NCI-H446 (cell line): ENCODE results near the gene LYL1.

Experiments used
- DNase-seq, 2 experiments: peaks; one replicate each; lab custom pipeline; 2025; lab: John Stamatoyannopoulos, UW

The LYL1 gene

DNA sequence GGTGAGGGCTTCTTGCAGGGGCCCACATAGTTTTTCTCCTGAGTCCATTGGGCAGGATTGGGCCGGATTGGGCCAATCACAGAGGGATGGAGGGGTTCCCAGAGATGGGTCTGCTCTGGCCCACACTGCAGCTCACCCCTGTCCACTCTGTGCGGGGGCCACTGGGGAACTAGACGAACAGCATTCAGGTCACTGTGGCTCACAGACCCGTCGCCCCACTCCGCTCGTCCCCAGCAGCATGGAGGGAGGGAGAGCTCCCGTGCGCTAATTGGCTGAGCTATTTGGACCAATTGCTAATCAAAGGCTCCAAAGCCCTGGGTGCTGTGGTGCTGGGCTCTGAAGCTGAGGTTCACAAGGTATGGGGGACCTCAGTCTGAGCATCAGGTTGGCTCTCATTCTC is 26.7 kb upstream of the LYL1 start:
- DNase-seq = no peak

DNA sequence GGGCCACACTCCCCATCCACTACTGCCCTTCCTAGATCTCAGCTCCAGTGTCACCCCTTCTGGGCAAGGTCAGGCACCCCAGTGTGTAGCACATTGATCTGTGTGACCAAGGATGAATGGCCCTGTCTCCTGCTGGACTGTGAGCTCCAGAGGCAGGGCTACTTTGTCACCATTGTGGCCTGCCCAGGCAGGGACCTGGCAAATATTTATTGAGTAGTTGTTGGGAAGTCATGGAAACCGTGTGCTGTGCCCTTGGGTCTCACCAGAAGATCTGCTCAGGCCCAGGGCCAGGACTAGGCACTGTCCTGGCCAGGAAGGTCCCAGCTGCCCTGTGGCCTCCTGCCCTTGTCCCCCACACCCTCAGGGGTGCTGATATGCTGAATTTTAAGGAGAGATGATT is 25.9 kb upstream of the LYL1 start:
- DNase-seq = no peak

DNA sequence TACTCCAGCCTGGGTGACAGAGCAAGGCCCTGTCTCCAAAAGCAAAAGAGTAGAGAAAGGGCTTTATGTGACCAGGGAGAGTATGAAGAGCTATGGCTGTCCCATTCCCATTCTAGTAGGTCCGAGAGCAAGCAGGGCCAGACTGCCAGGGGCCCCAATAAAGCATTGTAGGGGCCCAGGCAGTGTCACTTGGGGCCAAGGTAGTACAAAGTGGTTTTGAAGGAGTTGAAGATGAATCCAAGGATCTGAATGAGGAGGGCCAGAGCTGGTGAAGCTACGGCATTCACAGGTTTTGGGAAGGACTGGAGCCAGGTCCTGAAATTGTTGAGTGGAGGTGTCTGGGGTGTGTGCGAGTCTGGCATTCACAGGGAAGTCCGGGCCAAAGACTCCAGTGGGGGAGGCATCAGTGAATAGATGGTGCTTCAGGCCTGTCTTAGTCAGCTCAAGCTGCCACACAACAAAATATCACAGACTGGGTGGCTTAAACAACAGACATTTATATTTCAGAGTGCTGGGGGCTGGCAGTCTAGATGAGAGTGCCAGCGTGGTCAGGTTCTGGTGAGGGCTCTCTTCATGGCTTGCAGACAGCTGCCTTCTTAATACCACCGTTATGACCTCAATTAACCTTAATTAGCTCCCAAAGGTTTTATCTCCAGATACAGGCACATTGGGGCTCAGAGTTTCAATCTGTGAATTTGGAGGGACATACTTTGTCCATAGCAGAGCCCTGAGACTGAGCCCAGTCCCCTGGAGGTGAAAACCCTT is 25.3 kb upstream of the LYL1 start:
- DNase-seq = no peak

DNA sequence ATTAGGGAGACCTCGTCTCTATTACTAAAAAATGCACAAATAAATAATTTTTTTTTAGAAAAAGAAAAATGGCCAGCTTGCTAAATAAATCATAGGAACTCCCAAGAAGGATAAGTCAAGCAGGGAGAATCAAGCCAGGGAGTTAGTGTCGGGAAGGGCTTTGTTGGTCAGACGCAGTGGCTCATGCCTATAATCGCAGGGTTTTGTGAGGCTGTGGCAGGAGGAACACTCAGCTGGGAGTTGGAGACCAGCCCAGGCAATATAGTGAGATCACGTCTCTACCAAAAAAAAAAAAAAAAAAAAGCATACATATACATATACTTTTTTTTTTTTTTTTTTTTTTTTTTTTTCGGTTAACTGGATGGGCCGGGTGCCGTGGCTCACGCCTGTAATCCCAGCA is 24.4 kb upstream of the LYL1 start:
- DNase-seq = no peak

DNA sequence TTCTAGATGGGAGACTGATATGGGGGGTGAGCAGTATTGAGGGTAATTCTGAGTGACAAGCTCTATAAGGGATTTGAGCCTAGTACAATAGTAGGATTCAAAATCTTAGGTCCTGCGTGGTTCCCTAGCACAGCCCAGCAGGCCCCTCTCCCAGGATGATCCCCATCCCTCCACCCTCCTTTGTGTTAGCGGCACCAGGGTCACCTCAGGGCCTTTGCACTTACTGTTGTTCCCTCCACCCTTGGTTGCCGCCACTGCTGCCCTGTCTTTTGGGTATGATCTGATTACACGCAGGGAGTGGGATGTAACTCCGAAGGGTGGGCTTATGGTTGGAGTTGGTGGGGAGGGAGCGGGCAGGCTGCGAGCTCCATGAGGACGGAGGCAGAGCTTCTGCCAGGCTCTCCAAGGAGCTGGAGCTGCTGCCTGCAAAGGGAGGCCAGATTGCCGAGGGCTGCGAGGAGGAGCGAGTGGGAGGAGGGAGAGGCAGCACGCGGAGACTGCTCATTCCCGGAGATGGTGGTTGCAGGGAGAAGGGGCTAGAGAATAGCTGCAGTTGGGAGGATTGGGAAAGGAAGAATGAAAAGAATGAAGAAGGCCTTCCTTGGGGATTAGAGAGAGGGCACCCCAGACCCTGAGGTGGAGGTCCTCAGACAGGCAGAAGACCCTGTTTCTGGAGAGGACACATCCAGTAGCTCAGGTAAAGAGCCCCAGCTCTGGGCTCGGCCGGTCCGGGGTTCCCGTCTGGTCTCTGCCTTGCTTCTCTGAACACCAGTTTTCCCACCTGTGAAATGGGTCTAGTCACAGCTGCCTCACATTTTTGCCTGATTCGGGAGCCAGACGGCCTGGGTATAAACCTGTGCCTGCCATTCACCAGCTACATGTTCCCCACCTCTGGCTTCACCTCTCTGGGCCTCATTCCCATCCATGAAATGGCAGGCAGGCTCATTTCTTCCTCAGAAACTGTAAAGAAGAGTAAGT is 20.6 kb upstream of the LYL1 start:
- no peak for DNase-seq

DNA sequence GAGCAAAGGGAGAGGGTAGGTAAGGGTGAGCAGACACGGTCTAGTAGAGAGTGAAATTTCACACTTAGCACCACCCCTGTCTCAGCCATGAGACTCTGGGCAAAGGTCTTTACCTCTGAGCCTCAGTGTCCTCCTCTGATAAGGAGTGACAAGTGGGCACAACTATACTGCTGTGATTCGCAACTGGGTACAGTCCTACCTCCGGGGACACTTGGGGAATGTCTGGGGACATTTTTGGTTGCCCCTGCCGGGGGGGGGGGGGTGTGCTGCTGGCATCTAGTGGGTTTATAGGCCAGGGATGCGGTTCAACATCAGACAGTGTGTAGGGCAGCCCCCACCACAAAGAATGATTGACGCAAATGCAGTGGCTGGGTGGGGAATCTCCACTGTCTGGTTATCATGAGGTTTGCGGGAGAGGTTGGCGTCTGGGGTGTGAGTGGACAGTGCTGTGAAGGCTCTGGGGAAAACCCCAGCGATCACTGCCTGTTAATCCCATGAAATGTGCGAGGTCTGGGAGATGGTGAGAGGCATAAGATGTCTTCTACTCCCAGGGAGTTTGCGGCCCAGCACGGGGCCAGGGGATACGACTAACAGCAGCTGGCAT is 19.7 kb upstream of the LYL1 start:
- no peak for DNase-seq

DNA sequence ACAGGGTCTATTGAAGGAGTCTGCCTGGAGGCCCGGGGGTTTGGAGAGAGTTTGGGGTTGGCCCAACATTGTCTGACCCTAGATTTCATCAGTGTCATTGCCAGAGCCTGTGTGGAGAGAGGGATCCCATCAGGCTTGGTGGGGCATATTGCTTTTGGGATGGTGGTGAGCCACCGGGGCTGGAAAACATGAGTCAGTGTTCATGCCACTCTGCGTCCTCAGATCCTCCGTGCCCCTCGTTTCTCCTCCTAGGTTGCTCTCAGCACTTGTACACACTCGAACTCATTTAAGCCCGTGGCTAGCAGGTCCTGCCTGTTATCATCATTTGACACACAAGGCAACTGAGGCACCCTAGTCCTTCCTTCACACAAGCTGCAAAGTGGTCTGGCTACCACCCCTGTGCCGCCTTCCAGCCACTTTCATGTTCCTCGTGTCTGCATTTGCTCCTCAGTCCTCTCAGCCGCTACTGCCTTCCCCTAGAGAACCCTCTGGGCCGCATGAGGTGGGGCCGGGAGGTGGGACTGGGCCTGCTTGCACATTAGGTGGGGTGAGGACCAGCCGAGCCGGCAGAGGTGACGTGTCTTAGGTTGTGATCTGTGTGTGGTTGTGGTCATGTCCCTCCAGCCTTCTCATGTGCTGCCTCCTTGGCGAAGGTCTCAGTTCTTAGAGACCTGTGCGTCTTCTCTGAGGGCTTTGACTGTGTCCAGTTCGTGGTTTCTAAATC is 19.1 kb upstream of the LYL1 start:
- no peak for DNase-seq

DNA sequence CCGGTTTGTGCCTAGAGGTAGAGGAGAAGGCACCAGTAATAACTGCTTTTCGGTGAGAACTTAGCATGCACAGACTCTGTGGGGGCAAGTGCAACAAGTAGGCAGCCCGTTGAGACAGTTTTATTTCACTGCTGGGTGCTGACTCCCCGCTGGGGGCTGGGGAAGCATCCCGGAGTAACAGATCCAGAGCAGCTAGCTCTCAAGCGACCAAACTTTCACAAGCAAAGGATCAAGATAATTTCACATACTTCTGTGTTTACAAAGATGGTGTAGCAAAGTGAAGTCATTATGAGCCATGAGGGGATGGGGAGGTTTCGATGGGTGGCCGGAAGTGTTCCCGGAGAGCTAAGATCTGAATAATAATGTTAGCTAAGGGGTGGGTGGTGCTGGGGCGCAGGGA is 18.2 kb upstream of the LYL1 start:
- DNase-seq = no peak

DNA sequence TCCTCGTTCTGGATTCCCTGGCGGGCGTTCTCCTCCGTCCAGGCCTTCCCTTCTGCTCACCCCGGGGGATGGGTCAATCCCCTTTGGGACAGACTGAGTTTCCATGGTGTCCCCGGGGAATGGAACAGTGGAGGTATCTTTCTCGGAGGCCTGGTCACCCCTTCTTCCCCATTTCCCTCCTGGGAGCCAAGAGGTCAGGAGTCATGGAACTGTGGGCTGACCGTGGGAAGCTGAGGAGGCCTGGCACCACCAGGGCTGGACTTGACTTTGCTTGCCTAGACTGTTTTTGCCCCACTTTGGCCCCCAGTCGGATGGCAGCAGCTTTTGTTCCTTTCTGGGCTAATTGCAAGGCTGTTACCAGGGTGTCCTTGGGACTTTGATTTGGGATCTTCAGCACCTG is 17.4 kb upstream of the LYL1 start:
- DNase-seq = no peak

DNA sequence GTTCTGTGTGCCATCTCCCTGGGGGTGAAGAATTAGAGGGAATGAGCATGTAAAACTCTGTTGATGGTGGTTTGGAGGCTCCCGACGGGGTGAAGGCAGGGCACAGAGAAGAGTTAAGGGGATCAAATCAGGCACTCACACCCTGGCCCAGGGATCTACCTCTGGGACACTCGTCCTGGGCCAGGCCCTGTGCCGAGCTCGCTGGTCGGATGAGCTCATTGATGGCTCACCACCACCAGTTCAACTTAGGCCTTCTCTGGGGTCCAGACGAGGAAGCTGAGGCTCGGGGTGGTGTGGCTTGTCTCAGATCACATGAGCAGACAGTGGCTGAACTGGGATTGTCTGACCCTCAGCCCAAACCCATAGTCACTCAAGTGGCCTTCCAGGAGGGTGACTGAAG is 17.0 kb upstream of the LYL1 start:
- DNase-seq = no peak

DNA sequence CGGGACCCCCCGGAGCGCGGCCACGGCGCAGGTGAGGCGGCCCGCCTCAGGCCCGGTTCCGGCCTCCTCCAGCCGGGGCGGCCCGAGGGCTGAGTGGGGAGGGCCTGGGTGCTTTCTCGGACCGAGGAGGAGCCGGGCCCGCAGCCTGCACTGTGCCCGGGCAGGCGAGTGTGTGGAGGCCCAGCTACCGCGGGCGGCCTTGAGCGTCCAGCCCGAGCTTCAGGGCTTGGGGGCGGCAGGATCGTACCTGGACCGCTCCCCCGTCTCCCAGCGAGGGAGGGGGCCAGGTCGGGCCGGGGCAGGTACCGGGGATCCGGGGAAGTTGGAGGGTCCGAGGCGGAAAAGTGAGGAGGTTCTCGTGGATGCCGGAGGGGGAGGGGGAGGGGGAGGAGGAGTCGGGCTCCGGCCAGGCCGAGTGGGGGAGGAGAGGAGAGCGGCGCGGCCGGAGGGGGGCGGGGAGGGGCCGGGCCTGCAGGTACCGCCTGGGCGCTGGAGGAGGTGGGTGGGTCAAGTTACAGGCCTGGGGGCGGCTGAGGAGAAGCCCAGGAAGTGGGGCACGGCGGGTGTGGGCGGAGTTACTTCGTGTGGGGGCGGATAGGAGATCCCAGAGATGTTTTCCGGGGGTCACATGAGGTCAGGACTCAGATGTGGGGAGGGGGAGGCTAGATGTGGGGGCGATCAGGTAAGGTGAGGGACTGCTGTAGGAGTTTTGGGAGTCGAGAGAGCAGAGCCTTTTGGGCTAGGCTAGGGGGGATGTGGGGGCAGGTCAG is 16.0 kb upstream of the LYL1 start:
- no peak for DNase-seq

DNA sequence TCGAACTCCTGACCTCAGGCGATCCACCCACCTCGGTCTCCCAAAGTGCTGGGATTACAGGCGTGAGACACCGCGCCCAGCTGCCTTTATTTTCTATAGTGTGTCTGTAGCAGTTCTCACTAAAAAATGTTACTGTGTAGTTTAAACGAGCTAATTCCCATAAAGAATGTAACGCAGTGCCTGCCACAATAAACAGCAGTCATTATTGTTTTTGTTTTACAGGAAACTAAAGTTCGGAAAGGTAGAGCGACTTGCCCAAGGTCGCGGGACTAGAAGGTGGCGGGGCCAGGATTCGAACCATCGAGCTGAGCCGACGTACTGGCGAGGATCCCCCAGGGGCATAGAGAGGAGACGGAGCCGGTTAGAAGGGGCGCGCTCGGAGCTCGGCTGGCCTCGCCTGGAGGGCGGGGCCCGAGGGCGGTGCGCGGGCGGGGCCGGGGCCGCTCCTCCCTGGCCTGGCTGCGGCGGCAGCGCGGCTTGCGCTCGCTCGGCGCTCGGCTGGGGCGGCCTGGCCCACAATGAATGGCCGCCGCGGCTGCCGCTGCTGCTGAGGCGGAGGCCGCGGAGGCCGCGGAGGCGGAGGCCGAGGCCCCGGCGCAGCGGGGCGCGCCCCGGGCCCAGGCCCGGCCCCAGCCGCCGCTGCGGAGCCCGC is 15.2 kb upstream of the LYL1 start, which contains the start of gene NACC1:
TSS of gene NACC1 (plus strand) at position 493 of the 652 bp plus-strand sequence. CDS start 16,944 bp downstream, outside the sequence.
- DNase-seq = peak; percentile 77 to 95

DNA sequence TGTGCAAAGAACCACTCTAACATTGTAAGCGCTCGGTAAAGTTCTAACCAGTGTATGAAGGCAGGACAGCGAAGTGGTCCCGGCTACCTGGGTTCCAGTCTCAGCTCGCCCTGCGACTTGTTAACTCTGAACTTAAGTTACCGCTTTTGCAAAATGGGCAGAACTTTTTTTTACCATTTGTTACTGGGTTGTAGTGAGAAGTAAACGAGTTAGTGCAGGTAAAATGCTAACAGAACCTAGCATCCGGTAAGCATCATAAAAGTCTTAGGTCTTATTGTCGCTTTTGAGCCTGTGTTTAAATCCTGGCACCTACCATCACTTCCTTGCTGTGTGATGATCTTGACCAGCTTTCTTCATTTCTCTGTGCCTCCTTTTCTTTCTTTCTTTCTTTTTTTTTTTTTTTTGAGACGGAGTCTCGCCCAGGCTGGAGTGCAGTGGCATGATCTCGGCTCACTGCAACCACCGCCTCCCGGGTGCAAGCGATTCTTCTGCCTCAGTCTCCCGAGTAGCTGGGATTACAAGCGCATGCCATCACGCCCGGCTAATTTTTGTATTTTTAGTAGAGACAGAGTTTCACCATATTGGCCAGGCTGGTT is 14.6 kb upstream of the LYL1 start:
- DNase-seq = peak in 1 of 2 experiments; percentile 53

DNA sequence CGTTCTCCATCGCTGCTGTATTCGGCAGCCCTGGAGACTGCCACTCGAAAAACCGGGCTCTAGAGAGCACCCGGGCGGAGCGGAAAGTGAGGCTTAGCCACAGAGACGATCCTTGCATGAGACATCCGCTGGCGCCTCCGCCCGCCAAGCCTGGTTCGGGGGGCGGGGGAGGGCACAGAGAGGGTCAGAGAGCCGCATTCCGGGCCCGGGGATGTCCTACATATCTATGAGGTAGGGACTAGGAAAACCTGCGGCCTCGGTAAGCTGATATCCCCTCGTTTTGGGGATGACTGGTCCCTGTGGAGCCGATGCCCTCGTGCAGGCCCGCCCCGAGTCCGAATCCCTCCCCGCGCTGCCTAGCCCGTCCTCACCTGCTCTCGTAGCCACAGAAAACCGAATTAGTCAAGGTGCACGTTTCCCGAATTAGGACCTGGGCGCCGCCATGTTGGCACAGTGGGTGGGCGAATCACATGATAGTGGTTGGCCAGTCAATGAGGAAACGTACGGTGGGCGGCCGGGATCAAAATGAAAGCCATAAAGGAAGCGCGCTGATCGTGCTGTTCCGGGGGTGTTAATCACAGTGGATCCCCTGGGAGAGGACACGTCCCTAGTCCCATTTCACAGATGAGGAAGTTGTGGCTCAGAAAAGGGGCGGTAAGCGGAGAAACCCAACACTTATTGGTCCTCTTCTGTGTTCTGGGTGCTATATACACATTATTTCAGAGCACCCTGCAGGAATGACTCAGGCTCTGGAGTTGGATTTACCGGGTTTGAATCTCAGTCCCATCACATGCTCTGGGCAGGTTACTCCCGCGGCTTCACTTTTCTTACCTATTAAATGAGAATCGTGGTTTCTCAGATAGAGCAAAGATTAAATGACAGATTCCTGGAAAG is 13.9 kb upstream of the LYL1 start, which contains the start of gene TRMT1:
TSS of gene TRMT1 (minus strand) at position 459 of the 894 bp plus-strand sequence. CDS start at position 118, 341 bp downstream.
- peak; percentile 87 to 93 for DNase-seq

DNA sequence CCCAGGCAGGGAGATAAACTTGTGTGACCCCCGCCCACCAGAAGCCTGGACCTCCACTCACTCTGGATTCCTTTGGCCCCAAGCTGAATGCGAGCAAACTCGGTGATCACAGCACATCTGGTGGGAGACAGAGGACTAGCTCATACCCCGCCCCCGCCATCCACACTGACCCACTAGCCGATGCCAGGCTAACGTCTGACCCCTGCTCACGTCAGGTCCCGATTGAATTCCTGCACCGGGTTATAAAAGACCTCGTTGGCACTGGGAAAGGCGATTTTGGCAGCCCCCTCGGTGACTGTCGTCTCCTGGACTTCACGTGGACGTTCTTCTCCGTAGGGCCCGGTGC is 13.3 kb upstream of the LYL1 start:
- DNase-seq = no peak

DNA sequence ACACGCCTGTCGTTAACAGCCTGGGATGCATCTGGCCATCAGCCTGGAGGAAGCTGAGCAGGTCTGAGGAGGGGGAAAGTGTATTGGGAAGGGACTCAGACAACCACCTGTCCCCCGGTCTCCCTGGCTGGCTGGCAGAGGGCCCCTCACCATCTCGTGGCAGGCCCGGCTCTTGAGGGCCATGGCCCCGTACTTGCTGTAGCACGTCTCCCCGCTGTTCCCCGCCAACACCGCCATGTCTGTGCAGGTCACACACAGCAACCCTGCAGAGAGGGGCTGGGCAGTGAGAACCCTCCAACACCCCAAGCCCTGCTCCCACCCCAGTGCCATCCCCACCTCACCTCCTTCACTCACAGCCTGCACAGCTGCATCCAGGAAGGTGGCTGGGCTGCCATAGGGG is 9.9 kb upstream of the LYL1 start:
- no peak for DNase-seq

DNA sequence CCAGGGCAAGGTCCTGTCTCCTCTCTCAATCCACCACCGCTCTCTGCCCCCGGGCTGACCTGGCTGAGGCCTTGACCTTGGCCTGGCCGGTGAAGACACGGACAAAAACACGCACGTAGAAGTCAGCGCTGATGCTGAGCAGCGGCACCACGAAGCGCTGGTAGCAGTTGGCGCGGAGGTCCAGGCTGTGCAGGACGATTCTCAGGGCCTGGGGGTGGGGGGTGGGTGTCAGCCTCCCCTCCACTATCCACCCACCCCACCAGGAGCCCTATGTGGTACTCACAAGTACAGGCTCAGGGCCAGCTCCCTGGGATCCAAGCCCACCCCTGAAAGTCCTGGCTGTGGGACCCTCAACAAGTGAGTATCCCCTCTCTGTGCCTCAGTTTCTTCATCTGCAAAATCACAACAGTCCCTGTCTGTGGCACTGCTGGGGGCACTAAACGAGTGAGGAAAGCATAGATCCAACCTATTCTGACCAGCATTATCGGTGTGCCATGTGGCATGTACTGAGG is 7.5 kb upstream of the LYL1 start:
- DNase-seq = no peak

DNA sequence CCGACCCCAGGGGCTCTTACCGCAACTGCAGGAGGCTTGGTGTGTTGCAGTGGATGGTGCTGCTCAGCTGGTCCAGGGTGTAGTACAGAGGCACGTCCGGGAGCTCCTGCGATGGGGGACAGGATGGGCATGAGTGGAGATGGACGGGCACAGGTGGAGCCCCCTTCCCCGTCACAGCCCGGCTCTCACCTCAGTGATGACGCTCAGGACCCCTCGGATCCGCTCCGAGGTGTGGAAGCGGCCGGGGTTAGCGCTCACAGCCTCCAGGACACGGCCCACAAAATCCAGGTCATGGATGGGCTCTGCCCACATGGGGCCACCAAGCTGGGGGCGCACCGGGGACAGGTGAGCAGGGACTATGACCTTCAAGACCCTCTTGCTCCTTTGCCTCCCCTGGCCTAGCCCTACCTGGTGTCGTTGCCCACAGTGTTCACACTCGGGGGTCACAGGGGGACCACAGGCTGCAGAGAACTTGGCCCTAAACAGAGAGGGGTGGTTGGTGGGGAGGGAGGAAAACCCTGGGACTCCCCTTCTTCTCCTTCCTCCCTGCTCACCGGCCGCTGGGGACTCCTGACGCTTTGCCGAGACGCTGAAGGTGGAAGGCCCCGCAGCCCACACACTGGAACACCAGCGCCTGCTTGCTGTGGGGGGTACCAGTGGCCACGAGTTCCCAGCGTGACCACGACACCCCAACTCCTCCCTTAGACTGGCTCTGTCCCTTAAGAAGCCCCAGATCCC is 6.9 kb upstream of the LYL1 start:
- no peak for DNase-seq
